Ramos (cell line): Measurements from ENCODE around the gene SLC25A53.

Experiments used
- in situ Hi-C: fragments of 300-500 bp; cut with MboI; formaldehyde crosslinking; loops from one replicate; pipeline ENCODE4 v1.14.3; 2022; ENCODE audit warnings: low sequenced_read_pairs; ENCODE audit not compliant: unreplicated experiment

SLC25A53 gene

GRCh38 chrX:104156630-104157529, at the start of gene SLC25A53:
Gene SLC25A53, minus strand, starts transcription at chrX:104157009. Its CDS starts 51,752 bp downstream, at chrX:104105257.
- in situ Hi-C loops: no loop called here

DNA sequence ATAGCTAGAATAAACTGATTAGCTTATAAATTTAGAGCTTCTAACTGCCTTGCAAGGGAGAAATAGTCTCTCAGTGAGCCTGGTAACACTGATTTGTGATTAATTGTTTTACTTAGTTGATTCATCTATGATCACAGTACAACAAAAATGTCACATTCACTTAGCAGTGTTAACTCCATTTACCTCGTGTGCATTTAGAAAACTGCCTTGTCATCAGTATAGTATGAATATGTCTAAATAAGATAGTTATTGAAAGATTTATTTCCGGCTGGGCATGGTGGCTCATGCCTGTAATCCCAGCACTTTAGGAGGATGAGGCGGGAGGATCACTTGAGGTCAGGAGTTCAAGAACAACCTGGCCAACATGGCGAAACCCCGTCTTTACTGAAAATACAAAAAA, 48.7 kb upstream of the SLC25A53 start:
- in situ Hi-C loops: no loop called here

- in situ Hi-C loops: no loop called here
Observed at GRCh38 chrX:104195489-104196084, 38.8 kb upstream of the SLC25A53 start.

GRCh38 chrX:104195013-104195412, 38.2 kb upstream of the SLC25A53 start:
- in situ Hi-C loops: no loop called here

DNA sequence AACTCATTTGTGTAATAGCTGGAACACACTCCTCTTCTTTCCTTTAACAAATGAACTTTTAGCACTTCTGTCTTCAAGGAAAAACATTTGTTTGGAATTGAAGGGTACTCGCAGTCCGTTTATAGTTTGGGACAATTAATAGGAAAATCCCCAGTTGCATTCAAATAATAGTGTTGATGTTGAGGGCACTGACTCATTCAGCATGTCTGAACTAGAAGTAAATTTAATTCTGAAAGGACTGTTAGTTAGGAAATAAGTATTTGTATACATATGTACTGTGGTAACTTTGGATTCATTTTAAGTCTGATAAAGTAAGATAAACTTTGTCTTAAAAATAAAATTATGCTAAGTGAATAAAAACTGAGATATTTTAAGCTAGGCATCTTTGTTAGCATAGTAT, 36.7 kb upstream of the SLC25A53 start:
- in situ Hi-C loops: no loop called here

DNA sequence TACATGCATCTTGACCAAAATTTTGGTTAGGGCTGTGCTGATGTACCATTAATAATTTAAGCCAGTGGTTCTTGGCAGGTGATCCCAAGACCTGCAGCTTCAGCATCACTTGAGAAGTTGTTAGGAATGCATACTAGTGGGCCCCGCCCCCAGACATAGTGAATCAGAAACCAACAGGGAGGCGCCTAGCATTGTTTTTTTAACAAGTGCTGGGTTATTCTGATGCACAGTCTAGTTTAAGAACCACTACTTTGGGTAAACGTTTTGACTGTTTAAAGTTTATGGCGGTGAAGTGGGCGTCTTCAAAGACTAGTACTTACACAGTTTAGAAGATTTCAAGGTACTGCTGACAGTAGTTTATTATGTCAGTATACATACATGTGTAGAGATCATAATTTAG, 33.0 kb upstream of the SLC25A53 start:
- in situ Hi-C loops: no loop called here

DNA sequence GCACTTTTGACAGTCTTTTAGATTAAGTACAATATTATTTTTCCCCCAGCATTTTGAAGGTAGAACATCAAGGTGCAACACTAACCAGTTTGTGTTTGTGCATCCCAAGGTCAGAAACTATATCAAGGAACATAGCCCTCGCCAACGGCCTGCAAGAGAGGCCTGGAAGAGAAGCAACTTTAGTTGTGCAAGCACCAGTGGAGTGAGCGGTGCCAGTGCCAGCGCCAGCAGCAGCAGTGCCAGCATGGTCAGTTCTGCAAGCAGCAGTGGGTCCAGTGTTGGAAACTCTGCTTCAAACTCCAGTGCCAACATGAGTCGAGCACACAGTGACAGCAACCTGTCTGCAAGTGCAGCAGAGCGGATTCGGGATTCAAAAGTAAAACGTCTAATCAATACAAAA, 31.1 kb upstream of the SLC25A53 start:
- in situ Hi-C loops: no loop called here

- in situ Hi-C loops: no loop called here
Observed at GRCh38 chrX:104183685-104184084, 26.9 kb upstream of the SLC25A53 start.

DNA sequence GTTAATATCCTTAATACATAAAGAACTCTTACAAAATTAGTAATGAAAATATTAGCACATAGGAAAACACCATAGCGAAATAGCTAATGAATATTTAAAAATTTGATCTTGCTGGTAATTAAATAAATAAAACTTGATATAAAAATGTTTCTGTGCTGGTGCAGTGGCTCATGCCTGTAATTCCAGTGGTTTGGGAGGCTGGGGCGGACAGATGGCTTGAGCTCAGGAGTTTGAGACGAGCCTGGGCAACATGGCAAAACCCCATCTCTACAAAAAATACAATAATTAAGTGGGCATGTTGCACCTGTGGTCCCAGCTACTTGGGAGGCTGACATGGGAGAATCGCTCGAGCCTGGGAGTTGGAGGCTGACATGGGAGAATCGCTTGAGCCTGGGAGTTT, 17.0 kb upstream of the SLC25A53 start:
- in situ Hi-C loops: no loop called here

DNA sequence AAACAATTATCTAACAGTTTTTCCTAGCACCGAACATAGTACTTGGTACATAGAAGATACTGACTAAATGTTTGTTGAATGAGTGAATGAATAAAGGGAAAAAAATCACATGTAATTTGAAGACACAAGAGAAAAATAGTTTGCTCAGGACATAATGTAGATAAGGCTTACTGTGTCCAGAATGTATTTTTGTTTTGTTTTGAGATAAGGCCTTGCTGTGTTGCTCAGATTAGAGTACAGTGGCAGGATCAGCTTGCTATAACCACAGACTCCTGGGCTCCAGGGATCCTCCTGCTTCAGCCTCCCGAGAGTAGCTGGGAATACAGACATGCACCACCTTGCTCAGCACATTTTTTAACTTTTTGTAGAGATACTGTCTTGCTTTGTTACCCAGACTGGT, 16.0 kb upstream of the SLC25A53 start:
- in situ Hi-C loops: no loop called here

GRCh38 chrX:104172121-104172520, 15.3 kb upstream of the SLC25A53 start:
- in situ Hi-C loops: no loop called here

DNA sequence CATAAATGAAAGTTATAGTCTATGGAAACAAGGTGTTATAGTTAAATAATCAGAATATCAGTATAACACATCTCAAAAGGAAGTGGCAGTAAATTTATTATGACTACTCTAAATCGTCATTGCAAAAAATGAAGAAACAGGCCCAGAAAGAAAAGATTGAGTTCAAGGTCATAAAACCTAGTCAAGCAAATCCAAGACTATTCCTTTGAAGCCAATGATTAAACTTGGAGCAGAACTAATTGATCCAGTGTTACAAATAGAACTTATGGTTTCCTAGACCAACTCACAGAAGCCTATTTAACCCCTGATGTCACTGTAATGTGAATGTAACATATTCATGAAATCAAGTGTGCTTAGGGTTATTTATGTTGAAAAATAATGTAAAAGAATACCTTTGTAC, 11.3 kb upstream of the SLC25A53 start:
- in situ Hi-C loops: no loop called here

DNA sequence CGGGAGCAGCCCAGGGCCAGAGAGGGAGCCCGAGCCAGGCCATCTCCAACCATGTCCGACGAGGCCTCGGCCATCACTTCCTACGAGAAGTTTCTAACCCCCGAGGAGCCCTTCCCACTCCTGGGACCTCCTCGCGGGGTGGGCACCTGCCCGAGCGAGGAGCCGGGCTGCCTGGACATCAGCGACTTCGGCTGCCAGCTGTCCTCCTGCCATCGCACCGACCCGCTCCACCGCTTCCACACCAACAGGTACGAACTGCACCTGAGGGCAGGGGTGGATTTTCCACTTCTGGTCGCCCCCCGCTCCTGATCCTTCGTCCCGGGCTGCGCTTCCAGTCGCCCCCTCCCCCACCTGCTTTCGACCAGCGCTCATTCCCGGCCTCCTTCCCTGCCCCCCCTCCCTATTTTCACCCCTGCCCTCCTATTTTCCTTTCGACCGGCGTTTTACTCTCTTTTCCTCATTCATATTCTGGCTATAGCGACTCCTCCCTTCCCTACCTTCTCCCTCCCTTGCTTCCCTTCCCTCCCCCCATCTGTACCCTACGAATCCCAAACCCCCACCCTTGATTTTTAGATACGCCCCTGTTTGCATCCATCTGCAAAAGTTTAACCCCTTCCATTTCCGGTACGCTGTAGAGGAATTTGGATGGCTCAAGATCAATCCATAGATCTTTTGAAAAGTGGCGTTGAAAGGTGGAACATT, 10.1 kb upstream of the SLC25A53 start:
- in situ Hi-C loops: no loop called here

GRCh38 chrX:104165894-104166734, 9.3 kb upstream of the SLC25A53 start, which contains the start of gene FAM199X:
Gene FAM199X, plus strand, starts transcription at chrX:104166453. Its CDS starts 333 bp downstream, at chrX:104166786.
- in situ Hi-C loops: no loop called here

- in situ Hi-C loops: no loop called here
Observed at GRCh38 chrX:104151037-104151436, 5.8 kb downstream of the SLC25A53 start.

- in situ Hi-C loops: no loop called here
Observed at GRCh38 chrX:104141087-104141760, 15.6 kb downstream of the SLC25A53 start.

DNA sequence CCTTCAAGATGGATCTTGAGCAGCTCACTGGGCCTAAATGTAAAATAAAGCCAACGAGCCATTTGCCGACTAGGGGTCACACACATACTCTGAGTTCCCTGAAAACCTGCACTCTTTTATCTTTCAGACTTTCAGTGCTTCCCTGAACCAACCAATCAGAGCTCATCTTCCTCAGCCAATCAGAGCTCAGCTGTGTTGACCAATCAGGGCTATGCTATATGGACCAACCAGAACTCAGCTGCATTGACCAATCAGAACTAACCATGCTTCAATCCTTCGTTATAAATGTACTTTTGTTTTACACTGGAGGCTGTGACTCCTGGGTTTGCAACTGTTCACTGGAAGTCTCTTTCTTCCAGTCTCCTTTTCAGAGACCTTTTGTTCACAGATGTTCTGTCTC, 19.3 kb downstream of the SLC25A53 start:
- in situ Hi-C loops: loop anchor here (10.0 kb wide), 1 partner anchor 293 kb away; no protein-coding TSS in a partner anchor

GRCh38 chrX:104136241-104137019, 20.4 kb downstream of the SLC25A53 start:
- in situ Hi-C loops: loop anchor here (10.0 kb wide), 1 partner anchor 292 kb away; no protein-coding TSS in a partner anchor

GRCh38 chrX:104135677-104136076, 21.1 kb downstream of the SLC25A53 start:
- in situ Hi-C loops: loop anchor here (10.0 kb wide), 1 partner anchor 291 kb away; no protein-coding TSS in a partner anchor
